ENCODE data around the gene STX18.
A peak's percentile ranks its signal among the peaks of the same experiment; 100 is the strongest.
"Not testable (repeated sequence)": the region's sequence is repeated elsewhere in the genome, so short reads cannot be mapped to it uniquely, and the experiment has no call there.

STX18 gene

DNA sequence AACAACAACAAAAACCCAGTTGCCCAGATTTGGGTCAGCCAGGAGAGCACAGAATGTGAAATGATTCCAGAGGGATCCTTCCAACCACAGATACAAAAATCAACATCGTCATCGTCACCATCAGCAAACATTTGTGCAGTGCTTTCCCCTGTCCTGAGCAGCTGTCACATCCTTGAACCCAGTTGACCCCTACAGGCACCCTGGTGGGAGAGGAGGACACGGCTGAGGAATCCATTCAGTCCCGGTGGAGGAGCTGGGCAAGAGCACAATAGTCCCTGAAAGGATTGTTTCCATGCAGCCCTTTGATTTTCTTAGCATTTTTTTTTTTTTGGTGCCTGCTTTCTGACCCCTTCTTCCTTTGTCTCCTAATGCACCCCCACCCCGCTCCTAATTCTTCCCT, 37.1 kb upstream of the STX18 start:
- Histone ChIP-seq H3K9ac (ENCODE audit: insufficient read length, low read depth) (no peak overlapping the region), H3K27me3 (ENCODE audit: insufficient read depth, insufficient read length) (peaks cover 25% of the 10 kb centered on the region), H3K4me1 (ENCODE audit: insufficient read depth, insufficient read length) (peaks cover 13% of the 10 kb centered on the region), H3K4me3 (ENCODE audit: insufficient read length, low read depth) (no peak overlapping the region), H3K9me3 (ENCODE audit: insufficient read depth, low read length) (peaks cover 13% of the 10 kb centered on the region), H3K36me3 (ENCODE audit: insufficient read depth, insufficient read length, low read length) (peaks cover 5% of the 10 kb centered on the region)
- TF ChIP-seq YY1 (IDR thresholded peaks at IDR 0.05; ENCODE audit: insufficient read depth, insufficient read length) (no peak), ZNF274 (IDR thresholded peaks at IDR 0.05; ENCODE audit: low read depth, low read length) (no peak), SUZ12 (IDR thresholded peaks at IDR 0.05; ENCODE audit: extremely low read depth, insufficient read depth, insufficient read length) (no peak)
- DNase-seq (ENCODE audit: low read depth, low spot score): peak; percentile 38

DNA sequence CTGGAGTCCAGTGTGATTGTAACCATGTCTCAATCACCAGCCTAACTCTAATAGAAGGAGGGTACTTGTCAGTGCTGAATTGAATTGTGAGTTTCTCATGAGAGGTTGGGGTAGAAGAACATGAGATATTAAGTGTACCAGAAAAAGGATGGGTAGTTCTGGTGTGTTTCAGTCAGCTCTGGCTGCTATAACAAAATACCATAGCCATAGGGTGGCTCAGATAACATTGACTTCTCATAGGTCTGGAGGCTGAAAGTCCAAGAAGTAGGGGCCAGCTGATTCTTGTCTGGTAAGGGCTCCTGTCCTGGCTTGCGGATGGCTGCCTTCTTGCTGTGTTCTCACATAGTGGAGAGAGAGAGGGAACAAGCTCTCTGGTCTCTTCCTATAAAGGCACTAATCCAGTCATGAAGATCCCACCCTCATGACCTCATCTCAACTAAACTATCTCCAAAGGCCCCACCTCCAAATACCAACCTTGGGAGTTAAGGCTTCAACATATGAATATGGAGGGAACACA, 35.6 kb upstream of the STX18 start:
- Histone ChIP-seq H3K4me1 (ENCODE audit: insufficient read depth, insufficient read length) (peaks cover 9% of the 10 kb centered on the region), H3K9ac (ENCODE audit: insufficient read length, low read depth) (no peak overlapping the region), H3K9me3 (ENCODE audit: insufficient read depth, low read length) (peaks cover 18% of the 10 kb centered on the region), H3K4me3 (ENCODE audit: insufficient read length, low read depth) (no peak overlapping the region), H3K36me3 (ENCODE audit: insufficient read depth, insufficient read length, low read length) (peaks cover 5% of the 10 kb centered on the region), H3K27me3 (ENCODE audit: insufficient read depth, insufficient read length) (peaks cover 31% of the 10 kb centered on the region)
- no peak for DNase-seq (ENCODE audit: low read depth, low spot score)
- TF ChIP-seq YY1 (IDR thresholded peaks at IDR 0.05; ENCODE audit: insufficient read depth, insufficient read length) (no peak), ZNF274 (IDR thresholded peaks at IDR 0.05; ENCODE audit: low read depth, low read length) (no peak), SUZ12 (IDR thresholded peaks at IDR 0.05; ENCODE audit: extremely low read depth, insufficient read depth, insufficient read length) (no peak)

GRCh38 chr4:4575284-4576211, 33.7 kb upstream of the STX18 start:
- no peak for TF ChIP-seq SUZ12 (IDR thresholded peaks at IDR 0.05; ENCODE audit: extremely low read depth, insufficient read depth, insufficient read length)
- no peak for TF ChIP-seq YY1 (IDR thresholded peaks at IDR 0.05; ENCODE audit: insufficient read depth, insufficient read length)
- TF ChIP-seq ZNF274 (IDR thresholded peaks at IDR 0.05; ENCODE audit: low read depth, low read length): no peak
- no peak overlapping the region for H3K9ac ChIP-seq (ENCODE audit: insufficient read length, low read depth)
- peaks cover 9% of the 10 kb centered on the region for H3K4me1 ChIP-seq (ENCODE audit: insufficient read depth, insufficient read length)
- H3K4me3 ChIP-seq (ENCODE audit: insufficient read length, low read depth): peak overlapping the region; percentile 21
- peaks cover 3% of the 10 kb centered on the region for H3K36me3 ChIP-seq (ENCODE audit: insufficient read depth, insufficient read length, low read length)
- peaks cover 31% of the 10 kb centered on the region for H3K27me3 ChIP-seq (ENCODE audit: insufficient read depth, insufficient read length)
- DNase-seq (ENCODE audit: low read depth, low spot score): peak; percentile 60
- peaks cover 20% of the 10 kb centered on the region for H3K9me3 ChIP-seq (ENCODE audit: insufficient read depth, low read length)

GRCh38 chr4:4574792-4575191, 32.9 kb upstream of the STX18 start:
- peaks cover 28% of the 10 kb centered on the region for H3K9me3 ChIP-seq (ENCODE audit: insufficient read depth, low read length)
- peaks cover 9% of the 10 kb centered on the region for H3K4me1 ChIP-seq (ENCODE audit: insufficient read depth, insufficient read length)
- H3K9ac ChIP-seq (ENCODE audit: insufficient read length, low read depth): no peak overlapping the region
- TF ChIP-seq SUZ12 (IDR thresholded peaks at IDR 0.05; ENCODE audit: extremely low read depth, insufficient read depth, insufficient read length) (no peak), YY1 (IDR thresholded peaks at IDR 0.05; ENCODE audit: insufficient read depth, insufficient read length) (no peak), ZNF274 (IDR thresholded peaks at IDR 0.05; ENCODE audit: low read depth, low read length) (no peak)
- no peak for DNase-seq (ENCODE audit: low read depth, low spot score)
- H3K4me3 ChIP-seq (ENCODE audit: insufficient read length, low read depth): peak overlapping the region; percentile 21
- peaks cover 31% of the 10 kb centered on the region for H3K27me3 ChIP-seq (ENCODE audit: insufficient read depth, insufficient read length)
- H3K36me3 ChIP-seq (ENCODE audit: insufficient read depth, insufficient read length, low read length): no peaks in the 10 kb centered on the region

- peaks cover 31% of the 10 kb centered on the region for H3K27me3 ChIP-seq (ENCODE audit: insufficient read depth, insufficient read length)
- no peak for TF ChIP-seq ZNF274 (IDR thresholded peaks at IDR 0.05; ENCODE audit: low read depth, low read length)
- no peak for TF ChIP-seq SUZ12 (IDR thresholded peaks at IDR 0.05; ENCODE audit: extremely low read depth, insufficient read depth, insufficient read length)
- no peak for TF ChIP-seq YY1 (IDR thresholded peaks at IDR 0.05; ENCODE audit: insufficient read depth, insufficient read length)
- peaks cover 9% of the 10 kb centered on the region for H3K4me1 ChIP-seq (ENCODE audit: insufficient read depth, insufficient read length)
- peaks cover 35% of the 10 kb centered on the region for H3K9me3 ChIP-seq (ENCODE audit: insufficient read depth, low read length)
- H3K9ac ChIP-seq (ENCODE audit: insufficient read length, low read depth): no peak overlapping the region
- peaks cover 2% of the 10 kb centered on the region for H3K36me3 ChIP-seq (ENCODE audit: insufficient read depth, insufficient read length, low read length)
- DNase-seq (ENCODE audit: low read depth, low spot score): no peak
- H3K4me3 ChIP-seq (ENCODE audit: insufficient read length, low read depth): no peak overlapping the region
Measured at GRCh38 chr4:4574052-4574451, 32.2 kb upstream of the STX18 start.

DNA sequence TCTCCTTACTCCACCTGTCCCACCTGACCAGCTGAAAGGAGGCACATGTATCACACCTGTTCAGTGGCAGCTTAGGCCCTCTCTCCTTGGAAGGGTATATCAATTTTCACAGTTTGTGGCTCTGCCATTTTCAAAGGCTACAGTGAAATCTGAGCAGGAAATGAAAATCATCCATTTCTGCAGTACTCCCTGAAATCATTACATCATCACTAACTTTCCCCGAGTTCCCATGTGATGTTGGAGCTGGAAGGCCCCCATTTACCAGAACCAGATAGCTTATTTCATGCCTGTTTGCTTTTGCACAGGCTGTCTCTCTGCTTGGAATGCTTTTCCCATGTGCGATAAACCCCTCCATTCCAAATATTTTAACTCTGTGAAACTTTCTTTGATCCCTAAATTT, 31.0 kb upstream of the STX18 start:
- peaks cover 5% of the 10 kb centered on the region for H3K36me3 ChIP-seq (ENCODE audit: insufficient read depth, insufficient read length, low read length)
- TF ChIP-seq ZNF274 (IDR thresholded peaks at IDR 0.05; ENCODE audit: low read depth, low read length) (no peak), SUZ12 (IDR thresholded peaks at IDR 0.05; ENCODE audit: extremely low read depth, insufficient read depth, insufficient read length) (no peak), YY1 (IDR thresholded peaks at IDR 0.05; ENCODE audit: insufficient read depth, insufficient read length) (no peak)
- no peak overlapping the region for H3K9ac ChIP-seq (ENCODE audit: insufficient read length, low read depth)
- no peak for DNase-seq (ENCODE audit: low read depth, low spot score)
- H3K9me3 ChIP-seq (ENCODE audit: insufficient read depth, low read length): peaks cover 39% of the 10 kb centered on the region
- no peak overlapping the region for H3K4me3 ChIP-seq (ENCODE audit: insufficient read length, low read depth)
- peaks cover 30% of the 10 kb centered on the region for H3K27me3 ChIP-seq (ENCODE audit: insufficient read depth, insufficient read length)
- peaks cover 3% of the 10 kb centered on the region for H3K4me1 ChIP-seq (ENCODE audit: insufficient read depth, insufficient read length)

GRCh38 chr4:4569861-4570260, 28.0 kb upstream of the STX18 start:
- peaks cover 13% of the 10 kb centered on the region for H3K36me3 ChIP-seq (ENCODE audit: insufficient read depth, insufficient read length, low read length)
- peaks cover 28% of the 10 kb centered on the region; the same call in 1 of the 2 replicates for H3K9me3 ChIP-seq (ENCODE audit: insufficient read depth, low read length)
- H3K9ac ChIP-seq (ENCODE audit: insufficient read length, low read depth); H3K4me3 ChIP-seq (ENCODE audit: insufficient read length, low read depth); DNase-seq (ENCODE audit: low read depth, low spot score); H3K27me3 ChIP-seq (ENCODE audit: insufficient read depth, insufficient read length); H3K4me1 ChIP-seq (ENCODE audit: insufficient read depth, insufficient read length): not testable (repeated sequence)

Data from NT2/D1 (cell line).